NCI-H2029 (cell line): ENCODE measurements around the gene ZNF24.

Experiments used
- DNase-seq: peaks from one replicate; lab custom pipeline; 2025; lab: John Stamatoyannopoulos, UW

ZNF24 gene

GRCh38 chr18:35296060-35296459, 48.2 kb downstream of the ZNF24 start:
- DNase-seq = no peak

DNA sequence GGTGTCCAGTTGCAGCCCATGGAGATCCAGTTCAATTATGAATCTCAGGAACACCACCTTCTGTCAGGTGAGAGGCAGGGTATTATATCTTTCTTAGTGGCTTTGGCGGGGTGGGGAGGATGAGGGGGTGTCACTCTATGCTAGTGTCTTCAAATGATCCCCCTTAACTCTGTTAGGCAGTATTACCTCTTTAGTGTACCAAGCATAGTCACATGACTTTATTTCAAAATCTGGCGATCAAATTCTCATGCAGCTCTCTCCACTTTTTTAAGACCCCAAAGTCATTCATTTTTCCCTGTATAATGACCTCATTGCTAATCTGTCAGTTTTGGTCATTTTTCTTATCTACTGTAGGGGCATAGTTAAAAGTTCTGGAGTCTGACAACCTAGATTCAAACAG, 53.1 kb downstream of the ZNF24 start:
- no peak for DNase-seq

GRCh38 chr18:35290094-35290735, 54.0 kb downstream of the ZNF24 start, which contains the start of gene ZSCAN30:
ZSCAN30 (minus strand) TSS chr18:35290229; CDS start chr18:35264352, 25,877 bp downstream.
- peak; percentile 95 for DNase-seq

- no peak for DNase-seq
These were observed 54.5 kb downstream of the ZNF24 start for GRCh38 chr18:35289727-35290093.

DNA sequence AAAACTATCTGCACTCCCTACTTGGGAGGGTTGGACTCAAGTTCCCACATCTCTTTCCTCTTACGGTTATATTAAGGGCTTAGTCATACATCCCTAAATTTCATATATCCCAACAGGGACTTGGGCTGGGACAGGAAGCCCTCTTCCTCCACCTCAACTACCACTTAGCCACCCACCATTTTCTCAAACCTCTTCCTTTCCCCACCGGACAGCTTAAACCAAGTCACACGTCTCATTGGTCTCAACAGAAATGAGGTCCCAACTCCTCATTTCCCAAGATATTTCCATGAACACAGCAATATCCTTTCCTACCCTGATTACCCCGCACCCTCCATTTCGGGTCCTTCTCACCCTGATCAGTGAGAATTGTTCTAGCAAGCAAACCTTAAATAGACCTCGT, 54.9 kb downstream of the ZNF24 start:
- no peak for DNase-seq

DNA sequence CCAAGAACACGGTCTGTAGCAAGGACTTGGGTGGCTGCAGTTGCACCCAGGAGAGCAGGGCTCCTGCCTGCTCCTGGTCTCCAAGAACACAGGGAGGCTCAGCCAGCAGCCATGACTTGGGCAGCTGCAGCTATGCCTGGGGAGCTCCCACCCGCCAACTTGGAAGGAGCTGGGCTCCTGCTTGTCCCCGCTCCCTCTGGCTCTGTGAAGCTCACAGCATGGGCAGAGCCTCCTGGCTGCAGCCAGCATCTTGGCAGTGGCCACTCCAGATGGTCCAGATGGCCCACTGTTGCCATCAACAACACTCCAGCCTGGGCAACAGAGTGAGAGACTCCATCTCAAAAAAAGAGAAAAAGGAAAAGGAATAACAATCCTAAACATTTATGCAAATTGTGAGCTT, 59.4 kb downstream of the ZNF24 start:
- DNase-seq = no peak

GRCh38 chr18:35283923-35284794, 60.1 kb downstream of the ZNF24 start:
- DNase-seq = no peak

DNA sequence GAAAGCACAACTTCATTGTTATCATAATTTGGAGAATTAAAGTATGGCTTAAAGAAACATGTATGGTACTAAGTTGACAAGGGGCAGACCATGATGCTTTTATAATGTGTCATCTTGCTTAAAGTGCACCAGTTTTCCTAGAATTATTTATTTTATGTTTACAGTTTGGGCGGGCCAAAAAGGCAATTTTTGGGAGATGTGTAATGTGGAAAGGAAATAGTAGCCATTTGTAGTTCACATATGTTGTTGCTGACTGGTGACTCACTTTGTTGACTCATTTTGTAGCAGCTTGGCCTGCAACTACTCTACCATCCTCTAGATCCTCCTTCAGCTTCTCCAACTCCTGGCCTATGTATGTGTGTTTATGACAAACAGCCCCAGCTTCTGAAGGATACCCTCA, 61.9 kb downstream of the ZNF24 start:
- DNase-seq = no peak
